GM18907 (cell line): ENCODE data around the gene CD3G.
A peak's percentile ranks its signal among the peaks of the same experiment; 100 is the strongest.

Experiments used
- ATAC-seq: cut with Tn5 transposase; IDR thresholded peaks from one replicate; pipeline ENCODE4 v1.9.1; 2021; ENCODE audit warnings: mild to moderate bottlenecking, moderate library complexity; ENCODE audit not compliant: unreplicated experiment

Gene CD3G

DNA sequence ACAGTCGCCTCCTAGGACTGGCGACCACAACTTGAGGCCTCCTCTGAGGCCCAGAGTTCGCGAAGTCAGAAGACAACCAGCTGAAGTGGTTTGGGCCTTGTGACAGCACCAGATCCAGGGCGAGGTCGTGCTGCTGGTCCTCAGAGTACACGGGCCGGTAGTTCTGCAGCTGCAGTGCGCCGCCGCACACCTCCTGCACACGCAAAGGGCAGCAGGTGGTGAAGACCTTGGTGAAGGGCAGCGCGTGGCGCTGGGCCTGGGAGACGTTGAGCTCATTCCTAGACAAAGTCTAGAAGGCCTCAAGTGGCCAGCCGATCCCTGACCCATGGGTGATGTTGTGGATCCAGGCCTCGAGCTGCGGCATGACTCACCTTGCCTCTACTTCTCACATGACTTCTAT is 21.4 kb upstream of the CD3G start:
- ATAC-seq, result no peak

DNA sequence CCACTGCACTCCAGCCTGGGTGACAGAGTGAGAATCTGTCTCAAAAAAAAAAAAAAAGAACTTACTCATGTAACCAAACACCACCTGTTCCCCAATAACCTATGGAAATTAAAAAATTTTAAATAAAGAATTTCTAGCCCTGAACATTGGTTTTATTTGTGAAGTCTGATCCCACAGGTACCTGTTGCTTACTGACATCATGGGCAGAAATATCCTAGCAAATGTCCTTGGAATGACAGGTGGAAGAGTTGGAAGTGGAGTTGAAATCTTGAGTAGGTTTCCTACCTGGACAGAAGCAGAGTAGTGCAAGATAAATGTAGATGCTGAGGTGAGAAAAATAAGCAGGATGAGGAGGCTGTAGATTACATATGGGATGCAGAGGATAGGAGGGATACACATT is 18.9 kb upstream of the CD3G start:
- ATAC-seq, result no peak

DNA sequence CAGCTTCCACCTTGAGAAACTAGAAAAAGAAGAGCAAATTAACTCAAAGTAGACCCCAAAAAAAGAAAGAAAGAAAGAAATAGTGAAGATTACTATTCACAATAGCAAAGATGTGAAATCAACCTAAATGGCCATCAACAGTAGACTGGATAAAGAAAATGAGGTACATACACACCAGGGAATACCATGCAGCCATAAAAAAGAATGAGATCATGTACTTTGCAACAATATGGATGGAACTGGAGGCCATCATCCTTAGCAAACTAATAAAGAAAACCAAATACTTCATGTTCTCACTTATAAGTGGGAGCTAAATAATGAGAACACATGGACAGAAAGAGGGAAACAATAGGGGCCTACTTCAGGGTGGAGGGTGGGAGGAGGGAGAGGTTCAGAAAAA is 15.4 kb upstream of the CD3G start:
- ATAC-seq, result no peak

DNA sequence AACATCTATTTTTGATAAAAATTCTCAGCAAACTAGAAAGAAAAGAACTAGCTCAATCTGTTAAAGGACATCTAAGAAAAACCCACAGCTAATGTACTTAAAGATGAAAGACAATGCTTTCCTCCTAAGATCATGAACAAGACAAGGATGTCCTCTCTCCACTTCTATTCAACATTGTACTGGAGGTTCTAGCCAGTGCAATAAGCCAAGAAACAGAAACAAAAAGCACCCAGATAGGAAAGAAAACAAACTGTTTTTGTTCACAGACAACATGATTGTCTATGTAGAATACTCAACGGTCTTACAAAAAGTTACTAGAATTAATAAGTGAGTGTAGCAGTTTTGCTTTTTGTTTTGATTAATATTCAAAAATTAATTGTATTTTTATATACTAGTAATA is 9.4 kb upstream of the CD3G start:
- no peak for ATAC-seq

DNA sequence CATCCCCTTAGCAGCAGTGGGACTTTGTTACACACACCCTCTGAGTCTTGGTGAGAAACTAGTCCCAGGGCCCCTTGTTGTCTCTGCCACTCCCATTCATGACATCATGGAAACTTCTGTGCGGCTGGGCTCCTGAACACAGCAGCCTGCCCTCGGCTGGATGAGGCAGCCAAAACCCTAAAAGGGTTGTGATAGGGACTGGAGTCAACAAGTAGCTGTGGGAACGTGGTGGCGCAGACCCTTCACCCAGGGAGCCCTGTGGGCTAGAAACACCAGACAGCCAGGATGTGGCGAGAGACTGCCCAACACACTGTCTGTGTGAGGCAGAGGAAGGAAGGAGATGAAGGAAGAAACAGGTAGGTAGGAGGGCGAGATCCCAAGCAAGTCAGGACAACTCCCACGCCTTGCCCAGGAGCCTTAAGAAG is 5.5 kb upstream of the CD3G start:
- ATAC-seq, result no peak

DNA sequence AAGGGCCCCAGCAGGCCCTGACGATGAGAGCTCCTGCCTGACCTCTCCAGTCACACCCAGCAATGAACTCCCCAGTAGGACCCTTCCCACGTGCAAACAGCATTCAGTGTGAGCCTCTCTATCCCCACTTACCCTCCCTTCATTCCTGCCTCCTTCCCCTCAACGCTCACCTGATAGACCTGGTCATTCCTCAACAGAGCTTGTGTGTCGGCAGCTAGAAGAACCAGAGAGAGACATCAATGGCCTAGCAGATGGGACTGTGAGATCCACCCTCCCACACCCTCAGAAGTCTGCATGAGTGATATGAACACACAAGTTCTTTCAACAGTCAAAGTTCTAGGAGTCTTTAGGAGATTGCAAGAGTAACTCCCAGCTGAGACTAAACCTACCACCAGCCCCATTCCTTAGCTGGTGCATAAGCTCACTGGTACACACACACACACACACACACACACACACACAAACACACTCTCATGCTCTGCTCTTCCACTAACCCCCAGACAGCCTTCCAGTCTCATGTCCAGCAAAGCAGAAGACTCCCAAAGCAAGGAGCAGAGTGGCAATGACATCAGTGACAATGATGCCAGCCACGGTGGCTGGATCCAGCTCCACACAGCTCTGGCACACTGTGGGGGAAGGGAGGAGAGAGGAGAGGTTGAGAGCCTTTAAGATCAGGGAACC is 4.7 kb upstream of the CD3G start:
- no peak for ATAC-seq

DNA sequence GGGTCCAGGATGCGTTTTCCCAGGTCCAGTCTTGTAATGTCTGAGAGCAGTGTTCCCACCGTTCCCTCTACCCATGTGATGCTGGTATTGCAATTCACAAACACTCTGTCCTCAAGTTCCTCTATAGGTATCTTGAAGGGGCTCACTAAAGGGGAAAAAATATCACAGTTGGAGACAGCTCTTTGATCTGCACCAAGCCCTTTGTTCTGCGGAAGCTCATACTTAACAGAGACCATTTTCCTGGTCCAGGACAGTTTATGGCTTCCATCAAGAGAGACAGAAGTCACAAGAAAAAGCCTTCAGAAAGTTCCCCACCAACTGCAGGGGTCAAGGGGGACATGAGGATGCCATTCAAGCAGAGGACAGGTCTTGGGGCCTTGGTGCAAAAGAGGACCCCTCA is 3.7 kb upstream of the CD3G start:
- ATAC-seq, result no peak

DNA sequence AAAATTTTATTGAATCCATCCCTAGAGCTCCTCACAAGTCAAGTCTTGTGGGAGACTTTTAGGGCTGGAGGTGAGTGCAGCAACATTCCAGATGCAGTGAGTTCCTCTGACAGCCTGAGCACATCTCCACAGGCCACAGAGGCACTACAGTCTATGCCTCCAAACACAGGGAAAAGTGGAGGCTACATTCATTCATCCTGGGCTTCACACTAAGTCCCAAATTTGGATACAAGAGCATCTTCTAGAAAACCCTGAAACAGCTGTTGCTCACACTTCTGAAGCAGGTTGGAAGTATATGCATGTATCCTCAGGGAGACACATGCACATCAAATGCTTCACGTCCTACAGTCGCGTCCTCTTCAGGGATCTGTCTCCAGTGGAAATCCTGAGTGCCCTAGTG is 2.9 kb upstream of the CD3G start:
- no peak for ATAC-seq

DNA sequence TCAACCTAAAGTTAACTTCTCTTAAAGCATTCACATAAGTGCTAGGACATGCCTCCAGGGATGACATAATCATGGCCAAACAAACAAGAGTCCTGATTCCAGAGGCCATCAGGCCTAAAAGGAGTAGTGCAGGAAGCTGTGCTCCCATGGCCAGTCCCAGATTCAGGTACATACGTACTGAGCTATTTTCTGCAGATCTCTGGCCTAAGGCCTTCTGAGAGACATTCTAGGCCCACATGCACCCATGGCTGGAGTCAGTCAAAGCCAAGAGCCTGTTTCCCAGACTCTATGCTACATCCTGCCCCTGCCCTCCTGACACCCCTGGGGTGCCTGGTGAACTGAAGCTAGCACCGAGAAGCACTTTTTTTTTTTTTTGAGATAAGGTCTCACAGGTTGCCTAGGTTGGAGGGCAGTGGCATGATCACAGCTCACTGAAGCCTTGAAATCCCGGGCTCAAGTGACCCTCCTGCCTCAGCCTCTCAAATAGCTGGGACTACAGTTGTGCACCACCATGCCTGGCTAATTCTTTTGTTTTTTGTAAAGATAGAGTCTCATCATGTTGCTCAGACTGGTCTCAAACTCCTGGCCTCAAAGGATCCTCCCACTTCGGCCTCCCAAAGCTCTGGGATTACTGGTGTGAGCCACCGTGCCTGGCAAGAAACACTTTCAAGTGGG is 2.2 kb upstream of the CD3G start:
- no peak for ATAC-seq

DNA sequence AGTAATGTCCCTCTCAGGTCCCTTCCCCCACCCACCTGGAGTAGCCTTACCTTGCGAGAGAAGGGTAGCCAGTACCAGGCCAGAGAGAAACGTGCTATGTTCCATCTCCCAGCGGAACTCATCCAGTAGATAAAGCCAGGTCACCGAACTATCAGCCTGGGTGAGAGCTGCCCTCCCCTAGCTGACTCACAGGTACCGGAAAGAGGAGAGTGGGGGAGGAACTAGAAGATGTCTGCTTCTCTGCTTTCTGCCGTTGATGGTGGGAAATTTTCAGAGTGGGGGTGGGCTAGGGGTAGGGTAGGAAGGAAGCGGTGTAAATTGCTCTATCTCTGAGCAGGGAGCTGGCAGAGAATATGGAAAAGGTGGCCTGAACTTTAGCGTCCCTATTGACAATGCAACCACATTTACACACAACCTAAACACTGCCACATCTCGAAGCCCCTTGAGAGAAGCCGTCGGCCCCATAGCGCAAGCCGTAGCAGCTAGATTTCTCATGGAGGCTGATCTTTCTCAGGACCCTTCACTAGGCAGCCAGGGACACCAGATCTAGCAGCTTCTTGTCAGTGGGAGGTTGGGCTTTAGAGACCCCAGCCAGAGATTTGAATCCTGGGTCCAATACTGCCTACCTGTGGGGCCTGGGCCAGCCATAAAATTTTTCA is 1.5 kb upstream of the CD3G start, which contains the start of gene CD3D:
Gene CD3D, minus strand, starts transcription at position 203 of the 659 bp plus-strand sequence. Its CDS starts 98 bp downstream, at position 105.
- no peak for ATAC-seq

DNA sequence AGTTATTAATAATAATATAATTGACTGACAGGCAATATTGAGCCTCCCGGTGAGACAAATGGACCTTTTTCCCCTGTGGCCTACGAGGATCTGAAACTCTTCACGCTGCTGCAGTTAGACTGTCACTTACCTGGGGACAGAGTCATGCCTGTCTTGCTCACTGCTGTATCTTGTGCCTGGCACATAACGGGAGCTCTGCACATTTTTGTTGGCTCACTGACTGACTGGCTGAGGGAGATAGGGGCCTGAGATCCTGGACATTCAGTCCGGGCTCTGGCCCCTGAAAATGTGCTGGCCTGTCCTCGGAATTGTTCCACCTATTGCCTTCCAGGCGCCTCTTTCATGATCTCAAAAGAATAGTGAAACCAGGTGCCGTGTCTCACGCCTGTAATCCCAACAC is 896 bp upstream of the CD3G start:
- ATAC-seq, result no peak

DNA sequence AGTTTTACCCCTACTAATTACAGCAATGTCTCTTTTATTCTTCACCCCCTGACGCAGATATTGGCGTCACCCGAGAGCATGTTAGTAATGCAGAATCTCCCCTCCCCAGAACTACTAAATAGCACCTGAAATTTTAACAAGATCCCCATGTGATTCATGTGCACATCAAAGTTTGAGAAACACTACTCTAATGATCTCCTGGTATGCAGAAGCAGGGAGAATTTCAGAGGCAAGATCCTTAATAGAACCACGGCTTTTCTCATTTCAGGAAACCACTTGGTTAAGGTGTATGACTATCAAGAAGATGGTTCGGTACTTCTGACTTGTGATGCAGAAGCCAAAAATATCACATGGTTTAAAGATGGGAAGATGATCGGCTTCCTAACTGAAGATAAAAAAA is 5.3 kb downstream of the CD3G start:
- ATAC-seq, result no peak

DNA sequence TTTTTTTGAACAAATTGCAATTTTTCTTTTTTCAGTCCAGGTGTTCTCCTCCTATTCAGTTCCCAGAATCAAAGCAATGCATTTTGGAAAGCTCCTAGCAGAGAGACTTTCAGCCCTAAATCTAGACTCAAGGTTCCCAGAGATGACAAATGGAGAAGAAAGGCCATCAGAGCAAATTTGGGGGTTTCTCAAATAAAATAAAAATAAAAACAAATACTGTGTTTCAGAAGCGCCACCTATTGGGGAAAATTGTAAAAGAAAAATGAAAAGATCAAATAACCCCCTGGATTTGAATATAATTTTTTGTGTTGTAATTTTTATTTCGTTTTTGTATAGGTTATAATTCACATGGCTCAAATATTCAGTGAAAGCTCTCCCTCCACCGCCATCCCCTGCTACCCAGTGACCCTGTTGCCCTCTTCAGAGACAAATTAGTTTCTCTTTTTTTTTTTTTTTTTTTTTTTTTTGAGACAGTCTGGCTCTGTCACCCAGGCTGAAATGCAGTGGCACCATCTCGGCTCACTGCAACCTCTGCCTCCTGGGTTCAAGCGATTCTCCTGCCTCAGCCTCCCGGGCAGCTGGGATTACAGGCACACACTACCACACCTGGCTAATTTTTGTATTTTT is 9.1 kb downstream of the CD3G start:
- ATAC-seq, result no peak

DNA sequence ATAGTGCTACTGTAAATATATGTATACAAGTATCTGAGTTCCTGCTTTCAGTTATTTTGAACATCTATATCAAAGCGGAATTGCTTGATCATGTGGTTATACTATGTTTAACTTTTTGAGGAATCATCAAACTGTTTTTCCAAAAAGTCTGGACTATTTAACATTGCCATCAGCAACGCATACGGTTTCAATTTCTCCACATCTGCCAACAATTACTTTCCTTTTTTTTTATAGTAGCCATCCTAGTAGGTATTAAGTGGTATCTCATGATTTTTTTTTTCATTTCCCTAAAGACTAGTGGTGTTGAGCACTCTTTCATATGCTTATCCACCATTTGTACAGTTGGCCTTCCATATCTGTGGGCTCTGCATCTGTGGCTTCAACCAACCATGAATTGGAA is 13.9 kb downstream of the CD3G start:
- no peak for ATAC-seq

DNA sequence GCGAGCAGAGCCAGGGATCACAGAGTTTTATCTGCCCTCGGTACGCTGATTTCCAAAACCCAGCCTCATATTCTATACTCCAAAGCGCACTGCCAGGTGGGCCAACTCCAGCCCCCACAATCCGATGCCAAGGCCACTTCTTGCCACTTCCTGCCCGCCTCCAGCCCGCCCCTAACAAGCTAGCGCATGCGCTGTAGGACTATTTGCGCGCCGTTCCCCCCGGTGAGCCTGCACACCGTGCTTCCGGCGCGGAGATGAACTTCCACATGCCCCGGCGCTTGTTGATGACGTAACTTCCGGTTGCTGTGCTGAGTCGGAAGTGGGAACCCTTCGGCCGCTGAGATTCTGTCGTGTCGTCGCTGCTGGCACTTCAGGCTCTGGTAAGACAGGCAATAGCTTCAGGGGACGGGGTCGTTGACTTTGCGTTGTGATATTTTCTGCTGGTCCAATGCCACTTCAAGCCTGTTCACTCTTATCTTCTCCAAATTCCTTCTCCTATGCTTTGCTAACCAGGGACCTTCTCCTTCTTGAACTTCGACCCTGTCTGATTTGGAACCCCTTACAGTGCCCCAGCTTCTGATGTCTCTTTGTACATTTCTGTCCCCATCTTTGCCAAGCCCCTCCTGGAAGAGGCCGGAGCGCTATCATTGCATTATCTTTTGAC is 15.3 kb downstream of the CD3G start, which contains the start of gene UBE4A:
Gene UBE4A, plus strand, starts transcription at position 306 of the 664 bp plus-strand sequence. CDS start 5,481 bp downstream, outside the sequence.
- peak; percentile 86 for ATAC-seq

DNA sequence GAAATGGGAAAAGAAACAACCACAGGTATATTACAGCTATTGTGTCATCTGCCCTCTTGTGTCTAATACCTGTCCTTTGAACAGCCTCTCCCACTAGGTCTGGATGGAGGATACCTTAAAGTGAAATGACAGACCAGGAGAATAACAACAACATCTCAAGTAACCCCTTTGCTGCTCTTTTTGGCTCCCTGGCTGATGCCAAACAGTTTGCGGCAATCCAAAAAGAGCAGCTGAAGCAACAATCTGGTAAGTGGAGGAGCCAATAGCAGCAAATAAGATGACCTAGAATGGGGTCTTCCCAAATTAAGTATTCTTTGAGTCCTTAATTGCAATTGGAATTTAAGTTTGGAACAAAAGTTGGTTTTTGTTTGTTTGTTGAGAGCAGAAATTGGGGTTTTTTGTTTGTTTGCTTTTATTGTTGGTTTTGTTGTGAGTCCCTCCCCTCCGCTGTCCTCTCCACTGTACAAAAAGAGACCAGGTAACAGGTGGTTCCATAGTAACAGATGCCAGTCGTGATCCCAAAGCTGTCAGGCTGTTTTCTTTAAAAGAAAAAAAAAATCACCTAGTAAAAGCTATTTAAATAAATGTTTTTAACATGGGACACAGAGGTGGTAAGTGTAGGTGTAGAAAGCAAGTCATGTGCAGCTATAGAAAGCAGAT is 20.9 kb downstream of the CD3G start:
- ATAC-seq, result no peak

DNA sequence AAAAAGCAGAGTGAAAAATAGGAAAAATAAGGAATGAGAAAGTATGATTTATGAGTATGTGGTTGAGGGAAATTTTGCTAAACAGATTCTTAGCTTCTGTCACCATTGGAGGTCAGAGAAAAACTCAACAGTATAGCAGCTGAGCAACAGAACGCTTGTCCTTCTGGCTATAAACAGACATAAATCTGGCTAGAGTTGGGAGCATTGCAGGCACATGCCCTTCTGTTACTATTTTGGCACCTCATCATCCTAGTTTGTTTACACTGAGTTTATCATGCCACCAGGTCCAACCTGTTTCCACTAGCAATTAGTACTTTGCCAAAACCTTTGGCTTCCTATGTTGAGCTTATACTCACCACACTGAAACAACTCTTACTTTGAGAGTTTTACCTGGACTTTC is 22.1 kb downstream of the CD3G start:
- ATAC-seq, result no peak

DNA sequence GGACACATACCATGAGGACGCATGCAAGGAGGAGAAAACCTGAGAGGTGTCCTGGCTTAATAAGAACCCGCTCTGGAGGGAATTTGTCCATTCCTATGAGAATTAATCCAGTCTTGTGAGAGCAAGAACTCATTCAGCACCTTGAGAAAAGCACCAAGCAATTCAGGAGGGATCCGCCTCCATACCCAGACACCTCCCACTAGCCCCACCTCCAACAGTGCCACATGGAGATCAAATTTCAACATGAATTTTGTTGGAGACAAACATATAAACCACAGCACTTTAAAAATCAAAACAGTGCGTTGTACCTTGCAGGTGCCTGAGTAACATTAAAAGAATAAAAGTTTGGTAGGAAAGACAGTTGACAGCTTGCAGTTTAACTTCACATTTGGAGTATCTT is 26.6 kb downstream of the CD3G start:
- no peak for ATAC-seq

DNA sequence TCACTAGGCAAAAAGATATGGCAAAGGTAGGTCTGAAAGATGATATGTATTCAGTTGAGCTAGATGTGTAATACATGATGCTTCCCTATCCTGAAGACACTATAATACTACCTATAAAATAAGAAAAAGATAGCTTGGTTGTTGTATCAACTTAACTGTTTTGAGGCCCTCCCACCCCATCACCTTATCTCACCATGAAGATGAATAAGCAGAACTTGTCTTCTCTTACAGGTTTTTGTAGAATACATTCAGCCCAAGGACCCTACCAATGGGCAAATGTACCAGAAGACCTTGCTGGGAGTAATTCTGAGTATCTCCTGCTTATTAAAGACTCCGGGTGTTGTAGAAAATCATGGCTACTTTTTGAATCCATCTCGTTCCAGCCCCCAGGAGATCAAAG is 29.1 kb downstream of the CD3G start:
- no peak for ATAC-seq

DNA sequence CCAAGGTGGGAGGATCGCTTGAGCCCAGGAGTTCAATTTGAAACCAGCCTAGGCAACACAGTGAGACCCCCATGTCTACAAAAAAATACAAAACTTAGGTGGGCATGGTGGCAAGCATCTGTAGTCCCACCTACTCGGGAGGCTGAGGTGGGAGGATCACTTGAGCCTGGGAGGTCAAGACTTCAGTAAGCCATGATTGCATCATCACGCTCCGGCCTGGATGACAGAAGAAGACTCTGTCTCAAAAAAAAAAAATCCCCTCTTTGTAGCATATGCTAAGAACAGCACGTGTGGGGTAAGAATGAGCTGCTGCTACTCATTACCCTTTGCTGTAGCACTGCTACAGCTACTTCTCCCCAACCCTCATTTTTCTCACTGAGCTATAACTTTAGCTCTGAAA is 29.7 kb downstream of the CD3G start:
- no peak for ATAC-seq

DNA sequence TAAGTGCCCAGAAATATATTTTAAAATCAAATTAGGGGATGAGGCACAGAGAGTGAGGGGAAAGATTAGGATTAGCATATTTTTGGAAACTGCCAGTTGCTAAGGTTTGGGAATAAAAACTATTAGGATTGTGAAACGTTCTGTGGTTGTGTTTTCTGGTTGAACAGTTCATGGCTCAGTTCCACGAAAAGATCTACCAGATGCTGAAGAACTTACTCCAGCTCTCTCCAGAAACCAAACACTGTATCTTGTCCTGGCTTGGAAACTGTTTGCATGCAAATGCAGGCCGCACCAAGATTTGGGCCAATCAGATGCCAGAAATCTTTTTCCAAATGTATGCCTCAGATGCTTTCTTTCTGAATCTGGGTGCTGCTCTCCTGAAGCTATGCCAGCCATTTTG is 30.6 kb downstream of the CD3G start:
- no peak for ATAC-seq
